OCI-M2 (cell line): Measurements from ENCODE around the gene DGKI.
"Not testable (repeated sequence)": the region's sequence is repeated elsewhere in the genome, so short reads cannot be mapped to it uniquely, and the experiment has no call there.

Experiments used
- DNase-seq: peaks from one replicate; lab custom pipeline; 2025; ENCODE audit not compliant: unreplicated experiment; lab: John Stamatoyannopoulos, UW

Gene DGKI

GRCh38 chr7:137747359-137748031 is 99.3 kb downstream of the DGKI start:
- DNase-seq, result no peak

- DNase-seq, result no peak
Observed at GRCh38 chr7:137743021-137743420, 103.8 kb downstream of the DGKI start.

GRCh38 chr7:137742051-137742450 is 104.7 kb downstream of the DGKI start:
- DNase-seq, result no peak

- DNase-seq, result no peak
Observed at GRCh38 chr7:137741443-137741842, 105.3 kb downstream of the DGKI start.

GRCh38 chr7:137734221-137734620 is 112.6 kb downstream of the DGKI start:
- DNase-seq, result no peak

- no peak for DNase-seq
Observed at GRCh38 chr7:137732168-137732567, 114.6 kb downstream of the DGKI start.

- no peak for DNase-seq
Observed at GRCh38 chr7:137731436-137731835, 115.3 kb downstream of the DGKI start.

GRCh38 chr7:137728426-137728825 is 118.3 kb downstream of the DGKI start:
- DNase-seq, result no peak

GRCh38 chr7:137727413-137727812 is 119.4 kb downstream of the DGKI start:
- DNase-seq, result no peak

- DNase-seq, result no peak
Observed at GRCh38 chr7:137718355-137718754, 128.4 kb downstream of the DGKI start.

GRCh38 chr7:137717811-137718271 is 128.9 kb downstream of the DGKI start:
- DNase-seq, result no peak

- DNase-seq, result no peak
Observed at GRCh38 chr7:137717045-137717444, 129.7 kb downstream of the DGKI start.

- DNase-seq, result no peak
Observed at GRCh38 chr7:137716061-137716460, 130.7 kb downstream of the DGKI start.

- no peak for DNase-seq
Observed at GRCh38 chr7:137715533-137715932, 131.2 kb downstream of the DGKI start.

- DNase-seq, result no peak
Observed at GRCh38 chr7:137715121-137715520, 131.7 kb downstream of the DGKI start.

GRCh38 chr7:137706330-137706729 is 140.4 kb downstream of the DGKI start:
- DNase-seq, result not testable (repeated sequence)

GRCh38 chr7:137704723-137705122 is 142.1 kb downstream of the DGKI start:
- no peak for DNase-seq

GRCh38 chr7:137703291-137704010 is 143.3 kb downstream of the DGKI start:
- DNase-seq, result no peak

GRCh38 chr7:137696988-137697387 is 149.8 kb downstream of the DGKI start:
- no peak for DNase-seq

- DNase-seq, result no peak
Observed at GRCh38 chr7:137696376-137696775, 150.4 kb downstream of the DGKI start.

GRCh38 chr7:137695942-137696341 is 150.8 kb downstream of the DGKI start:
- DNase-seq, result no peak

GRCh38 chr7:137695494-137695893 is 151.3 kb downstream of the DGKI start:
- DNase-seq, result no peak

- DNase-seq, result no peak
Observed at GRCh38 chr7:137694405-137694804, 152.4 kb downstream of the DGKI start.
